ENCODE data around the gene ARHGEF11.
A peak's percentile ranks its signal among the peaks of the same experiment; 100 is the strongest.
"Not testable (repeated sequence)": the region's sequence is repeated elsewhere in the genome, so short reads cannot be mapped to it uniquely, and the experiment has no call there.

Gene ARHGEF11

GRCh38 chr1:156945881-156946661 lies 99.5 kb downstream of the ARHGEF11 start:
- no peak for DNase-seq

GRCh38 chr1:156944848-156945247 lies 100.7 kb downstream of the ARHGEF11 start:
- no peak for DNase-seq

GRCh38 chr1:156944268-156944667 lies 101.3 kb downstream of the ARHGEF11 start:
- DNase-seq: no peak

- DNase-seq: no peak
Measured at GRCh38 chr1:156943756-156944155, 101.8 kb downstream of the ARHGEF11 start.

GRCh38 chr1:156942576-156942975 lies 103.0 kb downstream of the ARHGEF11 start:
- DNase-seq: no peak

- DNase-seq: no peak
Measured at GRCh38 chr1:156942176-156942575, 103.4 kb downstream of the ARHGEF11 start.

GRCh38 chr1:156941675-156942074 lies 103.9 kb downstream of the ARHGEF11 start:
- no peak for DNase-seq

GRCh38 chr1:156939786-156940334 lies 105.7 kb downstream of the ARHGEF11 start:
- no peak for DNase-seq

- DNase-seq: no peak
Measured at GRCh38 chr1:156938813-156939212, 106.7 kb downstream of the ARHGEF11 start.

- no peak for DNase-seq
Measured at GRCh38 chr1:156937883-156938282, 107.7 kb downstream of the ARHGEF11 start.

GRCh38 chr1:156936721-156937220 lies 108.8 kb downstream of the ARHGEF11 start:
- DNase-seq: no peak

GRCh38 chr1:156936191-156936590 lies 109.4 kb downstream of the ARHGEF11 start:
- no peak for DNase-seq

GRCh38 chr1:156935505-156936128 lies 109.9 kb downstream of the ARHGEF11 start:
- DNase-seq: no peak

- no peak for DNase-seq
Measured at GRCh38 chr1:156933136-156933535, 112.4 kb downstream of the ARHGEF11 start.

- no peak for DNase-seq
Measured at GRCh38 chr1:156931974-156932710, 113.4 kb downstream of the ARHGEF11 start.

- DNase-seq: no peak
Measured at GRCh38 chr1:156931211-156931952, 114.2 kb downstream of the ARHGEF11 start.

- no peak for DNase-seq
Measured at GRCh38 chr1:156930483-156930882, 115.1 kb downstream of the ARHGEF11 start.

GRCh38 chr1:156929596-156930238 lies 115.8 kb downstream of the ARHGEF11 start:
- DNase-seq: no peak

- no peak for DNase-seq
Measured at GRCh38 chr1:156928043-156928602, 117.4 kb downstream of the ARHGEF11 start.

GRCh38 chr1:156927215-156928042 lies 118.1 kb downstream of the ARHGEF11 start:
- peak in 3 of 4 experiments; percentile 26 to 61 (median 37) for DNase-seq

- not testable (repeated sequence) for DNase-seq
Measured at GRCh38 chr1:156926695-156927094, 118.8 kb downstream of the ARHGEF11 start.
